Measurements from ENCODE around the gene OLFM2. TPM values are rescaled to one million over a fixed set of nuclear protein-coding genes. Genes with fewer than 3 reads are reported as not detected.

Gene OLFM2
- total RNA-seq, 1 donor from 2014 or later = 0.75 TPM

GRCh38 chr19:9857076-9857721 lies 79.1 kb downstream of the OLFM2 start:
- H3K4me3 ChIP-seq (ENCODE audit: low read depth, low read length) = no peak overlapping the region
- TF ChIP-seq CTCF (conservative IDR thresholded peaks at IDR 0.05; ENCODE audit: low read depth, low read length) = no peak
- no peak for DNase-seq (ENCODE audit: low read depth)

- DNase-seq (ENCODE audit: low read depth) = no peak
- H3K4me3 ChIP-seq (ENCODE audit: low read depth, low read length) = no peak overlapping the region
- TF ChIP-seq CTCF (conservative IDR thresholded peaks at IDR 0.05; ENCODE audit: low read depth, low read length) = no peak
Observed at GRCh38 chr19:9856609-9857008, 79.7 kb downstream of the OLFM2 start.

GRCh38 chr19:9854282-9854846 lies 82.0 kb downstream of the OLFM2 start:
- H3K4me3 ChIP-seq (ENCODE audit: low read depth, low read length) = no peak overlapping the region
- TF ChIP-seq CTCF (conservative IDR thresholded peaks at IDR 0.05; ENCODE audit: low read depth, low read length) = no peak
- DNase-seq (ENCODE audit: low read depth) = no peak

- H3K4me3 ChIP-seq (ENCODE audit: low read depth, low read length) = no peak overlapping the region
- DNase-seq (ENCODE audit: low read depth) = no peak
- no peak for TF ChIP-seq CTCF (conservative IDR thresholded peaks at IDR 0.05; ENCODE audit: low read depth, low read length)
Observed at GRCh38 chr19:9850235-9850959, 85.9 kb downstream of the OLFM2 start.

GRCh38 chr19:9849791-9850190 lies 86.5 kb downstream of the OLFM2 start:
- TF ChIP-seq CTCF (conservative IDR thresholded peaks at IDR 0.05; ENCODE audit: low read depth, low read length) = no peak

GRCh38 chr19:9848762-9849161 lies 87.6 kb downstream of the OLFM2 start:
- TF ChIP-seq CTCF (conservative IDR thresholded peaks at IDR 0.05; ENCODE audit: low read depth, low read length) = no peak
- no peak for DNase-seq (ENCODE audit: low read depth)
- no peak overlapping the region for H3K4me3 ChIP-seq (ENCODE audit: low read depth, low read length)

More at GRCh38 chr19:9849791-9850190, 86.5 kb downstream of the OLFM2 start:
- DNase-seq (ENCODE audit: low read depth) = no peak
- H3K4me3 ChIP-seq (ENCODE audit: low read depth, low read length) = no peak overlapping the region
